ENCODE measurements around the gene DSN1.
A peak's percentile ranks its signal among the peaks of the same experiment; 100 is the strongest.

DSN1 gene

GRCh38 chr20:36794116-36794474 lies 20.5 kb upstream of the DSN1 start:
- DNase-seq: no peak

- DNase-seq: no peak
Observed at GRCh38 chr20:36793294-36794115, 19.9 kb upstream of the DSN1 start.

- peak; percentile 72 to 82 for DNase-seq
Observed at GRCh38 chr20:36792422-36792821, 18.9 kb upstream of the DSN1 start.

DNA sequence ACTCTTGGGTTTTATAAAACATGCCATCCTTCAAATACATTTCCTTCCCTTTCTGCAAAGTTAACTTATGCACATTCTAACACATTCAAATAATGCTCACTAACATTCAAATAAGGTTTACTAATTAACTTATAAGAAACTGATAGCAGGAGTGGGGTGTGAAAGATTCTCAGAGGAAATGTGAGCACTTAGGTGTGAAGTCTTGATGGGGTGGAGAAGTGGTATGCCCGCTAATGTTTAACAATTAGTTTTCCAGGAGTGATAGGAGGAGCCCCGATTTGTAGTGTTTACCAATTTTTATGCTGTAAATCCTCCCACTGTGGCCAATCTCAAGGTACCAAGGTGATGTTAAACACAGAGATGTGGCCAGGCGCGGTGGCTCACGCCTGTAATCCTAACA lies 18.3 kb upstream of the DSN1 start:
- DNase-seq: no peak

GRCh38 chr20:36786663-36787062 lies 13.1 kb upstream of the DSN1 start:
- no peak for DNase-seq

DNA sequence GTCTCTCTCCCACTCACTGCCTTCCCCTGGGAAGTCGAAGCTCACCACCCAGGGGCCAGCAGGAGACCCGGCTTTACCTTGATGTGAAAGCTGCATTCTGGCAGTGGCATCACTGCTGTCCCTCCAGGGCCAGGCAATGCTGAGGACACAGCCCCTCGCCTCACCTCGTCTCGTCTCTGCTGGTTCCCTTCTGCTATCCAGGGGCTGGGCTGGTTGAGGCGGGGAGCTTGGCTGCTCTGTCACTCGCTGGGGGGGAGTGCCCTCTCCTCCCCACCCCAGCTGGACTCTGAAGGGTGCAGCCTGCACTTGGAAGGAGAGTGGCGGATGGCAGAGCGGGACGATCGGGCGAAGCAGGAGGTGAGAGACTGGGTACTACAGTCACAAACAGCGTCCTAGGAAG lies 12.7 kb upstream of the DSN1 start:
- no peak for DNase-seq

- DNase-seq: no peak
Observed at GRCh38 chr20:36785308-36785707, 11.7 kb upstream of the DSN1 start.

GRCh38 chr20:36784900-36785299 lies 11.3 kb upstream of the DSN1 start:
- DNase-seq: no peak

- DNase-seq: no peak
Observed at GRCh38 chr20:36784116-36784515, 10.6 kb upstream of the DSN1 start.

GRCh38 chr20:36779656-36780025 lies 6.1 kb upstream of the DSN1 start:
- DNase-seq: no peak

DNA sequence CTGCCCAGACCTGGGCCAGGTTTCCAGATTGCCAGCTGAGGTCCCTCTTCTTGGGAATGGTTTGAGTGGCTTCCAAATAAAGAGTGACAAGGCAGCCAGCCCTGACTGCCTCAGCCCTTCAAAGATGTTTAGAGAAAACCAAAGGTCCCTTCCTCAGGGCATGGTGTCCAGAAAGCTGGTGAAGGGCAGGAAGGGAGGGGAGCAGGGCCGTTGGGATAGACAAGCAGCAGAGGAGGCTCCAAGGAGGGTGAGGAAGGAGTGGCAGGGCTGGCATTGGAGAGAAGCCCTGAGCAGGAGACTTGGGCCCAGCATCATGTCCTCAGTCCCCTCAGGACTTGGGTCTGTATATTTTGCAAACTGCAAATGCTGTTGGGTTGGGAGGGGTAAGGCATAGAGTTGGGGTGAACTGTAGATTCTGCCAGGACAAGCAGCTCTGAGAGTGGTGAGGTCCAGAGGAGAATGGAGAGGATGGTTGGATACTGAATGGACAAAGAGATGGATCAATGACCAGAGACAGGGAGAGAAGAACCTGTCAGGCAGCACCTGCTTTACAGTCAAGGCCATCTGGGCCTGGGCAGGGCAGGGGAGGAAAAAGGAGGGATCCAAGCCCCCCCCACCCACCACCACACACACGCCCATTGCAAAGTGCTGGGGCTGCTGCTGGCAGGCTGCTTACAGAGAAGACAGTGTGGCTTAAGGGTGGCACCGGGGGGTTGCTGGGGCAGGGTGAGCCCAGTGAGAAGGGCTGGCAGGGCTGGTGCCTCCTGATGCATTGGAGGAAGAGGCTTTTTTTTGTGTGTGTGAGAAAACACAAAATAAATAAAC lies 5.5 kb upstream of the DSN1 start:
- DNase-seq: no peak

DNA sequence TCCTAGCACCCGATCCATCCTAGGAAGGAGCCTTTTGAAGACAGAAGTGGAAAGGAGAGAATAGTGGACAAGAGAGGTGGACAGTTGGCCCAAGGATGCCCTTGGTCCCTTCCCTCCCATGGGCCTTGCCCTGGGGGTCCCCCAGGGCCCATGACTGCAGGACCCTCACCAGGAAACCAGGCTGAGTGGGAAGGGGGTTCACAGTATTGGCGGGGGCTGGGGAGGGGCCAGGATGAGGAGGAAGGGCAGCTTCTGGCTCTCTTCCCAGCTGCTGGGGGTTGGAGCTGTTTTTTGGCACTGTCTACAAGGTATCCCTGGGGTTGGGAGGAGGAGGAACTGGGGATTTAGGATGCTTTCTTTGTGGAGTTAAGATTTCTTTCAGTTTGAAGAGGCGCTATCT lies 4.0 kb upstream of the DSN1 start:
- no peak for DNase-seq

- DNase-seq: no peak
Observed at GRCh38 chr20:36777167-36777566, 3.6 kb upstream of the DSN1 start.

DNA sequence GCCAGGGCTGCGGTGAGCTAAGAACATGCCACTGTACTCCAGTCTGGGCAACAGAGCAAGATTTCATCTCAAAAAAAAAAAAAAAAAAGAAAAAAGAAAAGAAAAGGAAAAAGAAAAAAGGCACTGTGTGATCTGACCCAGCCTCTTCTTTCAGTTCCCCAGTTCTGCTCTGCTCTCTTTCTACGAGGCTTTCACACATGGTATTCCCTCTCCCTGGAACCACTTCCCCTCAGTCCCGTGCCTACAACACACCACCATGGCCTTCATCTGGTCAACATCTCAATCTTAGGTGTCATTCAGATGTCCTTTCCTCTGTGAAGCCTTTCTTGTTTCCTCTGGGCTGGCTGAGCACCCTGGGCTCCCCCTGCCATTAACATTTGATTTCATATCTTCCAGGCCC lies 2.3 kb upstream of the DSN1 start:
- DNase-seq: no peak

- no peak for DNase-seq
Observed at GRCh38 chr20:36775196-36775595, 1.6 kb upstream of the DSN1 start.

DNA sequence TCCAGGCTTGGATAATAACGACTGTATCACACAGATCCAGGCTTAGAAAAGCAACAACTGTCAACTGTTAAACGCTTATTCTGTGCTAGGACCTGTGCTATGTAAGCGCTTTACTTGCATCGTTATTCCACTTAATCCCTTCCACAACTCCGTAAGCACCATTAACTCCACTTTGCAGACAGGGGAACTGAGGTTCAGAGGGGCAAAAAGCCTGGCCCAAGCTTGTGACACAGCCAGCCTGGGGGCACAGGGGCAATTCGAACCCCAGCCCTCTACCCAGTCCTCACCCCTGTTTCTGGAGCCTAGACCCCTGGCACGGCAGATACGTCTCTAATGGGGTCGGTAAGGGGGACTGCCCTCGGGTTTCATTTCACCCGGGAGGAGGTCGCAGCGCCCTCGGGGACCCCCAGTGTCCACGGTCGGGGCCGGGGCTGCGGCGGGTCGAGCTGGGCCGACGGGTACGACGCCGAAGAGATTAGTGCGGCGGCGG lies 411 bp downstream of the DSN1 start:
- no peak for DNase-seq

GRCh38 chr20:36770680-36771079 lies 2.9 kb downstream of the DSN1 start:
- no peak for DNase-seq

- DNase-seq: no peak
Observed at GRCh38 chr20:36768768-36769430, 4.7 kb downstream of the DSN1 start.

DNA sequence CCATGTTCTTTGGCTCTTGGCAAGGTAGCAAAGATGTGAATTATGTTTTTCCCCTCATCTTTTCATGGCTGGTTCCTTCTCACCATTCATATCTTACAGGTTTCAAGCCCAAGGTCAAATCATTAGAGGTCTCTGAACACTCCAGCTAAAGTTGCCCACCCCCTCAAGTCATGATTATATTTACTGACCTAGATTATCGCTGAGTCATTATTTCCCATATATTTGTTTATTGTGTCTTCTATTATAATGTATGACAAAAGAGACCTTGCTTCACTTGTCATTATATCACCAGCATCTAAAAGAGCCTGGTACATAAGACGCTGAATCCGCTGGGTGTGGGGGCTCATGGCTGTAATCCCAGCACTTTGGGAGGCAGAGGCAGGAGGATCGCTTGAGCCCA lies 12.4 kb downstream of the DSN1 start:
- no peak for DNase-seq

DNA sequence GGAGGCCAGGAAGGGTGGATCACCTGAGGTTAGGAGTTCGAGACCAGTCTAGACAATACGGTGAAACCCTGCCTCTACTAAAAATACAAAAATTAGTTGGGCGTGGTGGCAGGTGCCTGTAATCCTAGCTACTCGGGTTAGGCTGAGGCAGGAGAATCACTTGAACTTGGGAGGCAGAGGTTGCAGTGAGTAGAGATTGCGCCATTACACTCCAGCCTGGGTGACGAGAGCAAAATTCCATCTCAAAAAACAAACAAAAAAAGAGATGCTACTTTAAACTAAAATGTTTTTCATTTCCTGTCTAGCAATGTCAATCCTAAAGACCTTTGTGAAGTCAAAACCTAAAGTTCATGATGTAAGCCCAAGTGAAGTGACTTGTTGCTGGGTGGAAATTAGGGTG lies 12.9 kb downstream of the DSN1 start:
- DNase-seq: no peak

- DNase-seq: no peak
Observed at GRCh38 chr20:36758276-36758675, 15.3 kb downstream of the DSN1 start.

- DNase-seq: no peak
Observed at GRCh38 chr20:36756496-36756895, 17.1 kb downstream of the DSN1 start.

GRCh38 chr20:36754656-36755222 lies 18.8 kb downstream of the DSN1 start:
- peak; percentile 45 to 87 for DNase-seq
